Endometrial microvascular endothelial cells (primary cell): ENCODE measurements around the gene ABHD10. TPM values are rescaled to one million over a fixed set of nuclear protein-coding genes. Genes with fewer than 3 reads are reported as not detected.

ENCODE experiments used
- in situ Hi-C: cut with HindIII; loops from 2 replicates; pipeline ENCODE4 v1.10.0; 2017; ENCODE audit warnings: low sequenced_read_pairs, low pct_unique_long_range_greater_than_20kb; ENCODE audit errors: inconsistent ontology term
- total RNA-seq: library from RNA; depleted of rRNA; stranded (reverse); fragments of >200 nt; gene quantifications from one replicate; pipeline ENCODE4 v1.2.3, GENCODE V29; 2015; ENCODE audit errors: inconsistent ontology term

The ABHD10 gene
- total RNA-seq, 1 donor from 2014 or later: 37.5 TPM

GRCh38 chr3:111956995-111957734 is 21.7 kb upstream of the ABHD10 start:
- in situ Hi-C loops: loop anchor here (25.0 kb wide), 1 partner anchor 245 kb away; no protein-coding TSS in a partner anchor

- in situ Hi-C loops: loop anchor here (25.0 kb wide), 1 partner anchor 249 kb away; no protein-coding TSS in a partner anchor
These were observed 17.2 kb upstream of the ABHD10 start for GRCh38 chr3:111961461-111962164.

- in situ Hi-C loops: loop anchor here (25.0 kb wide), 1 partner anchor 251 kb away; no protein-coding TSS in a partner anchor
These were observed 15.4 kb upstream of the ABHD10 start for GRCh38 chr3:111963424-111963823.

DNA sequence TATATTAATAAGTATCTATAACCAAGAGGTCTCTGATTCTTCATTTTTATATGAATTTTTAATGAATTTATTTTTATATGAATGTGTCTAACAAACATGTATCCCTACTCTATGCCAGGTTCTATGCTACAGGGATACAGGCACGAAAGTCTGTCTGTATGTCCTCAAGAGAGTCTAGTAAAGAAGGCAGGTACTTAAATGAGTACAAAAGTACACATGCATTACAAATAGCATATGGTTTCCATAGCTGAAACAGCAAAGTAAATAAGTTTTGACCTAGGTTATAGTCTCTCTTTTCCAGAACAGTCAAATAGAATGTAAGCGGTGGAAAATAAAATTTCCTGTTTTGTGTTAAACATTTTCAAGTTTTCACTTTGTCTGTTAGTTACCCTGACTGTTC is 13.3 kb upstream of the ABHD10 start:
- in situ Hi-C loops: loop anchor here (25.0 kb wide), 1 partner anchor 253 kb away; no protein-coding TSS in a partner anchor

DNA sequence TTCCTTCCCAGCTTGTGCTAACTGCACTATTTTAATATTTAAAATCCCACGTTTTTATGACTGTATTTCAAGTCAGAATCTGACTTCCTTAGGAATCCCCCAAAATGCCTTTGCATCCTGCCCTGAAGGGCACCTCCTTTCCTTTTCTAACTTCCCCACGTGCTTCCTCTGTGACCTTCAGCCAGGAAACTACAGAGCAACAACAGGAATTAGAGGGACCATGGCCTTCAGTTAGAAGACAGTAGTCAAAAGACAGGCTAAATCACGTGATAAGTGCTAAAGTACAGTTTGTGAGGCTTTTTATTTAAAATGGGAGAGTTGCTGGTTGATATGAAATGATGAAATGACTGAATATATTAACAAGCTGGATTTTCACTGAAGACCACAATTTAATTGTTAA is 11.8 kb upstream of the ABHD10 start:
- in situ Hi-C loops: loop anchor here (25.0 kb wide), 1 partner anchor 255 kb away; no protein-coding TSS in a partner anchor

- in situ Hi-C loops: loop anchor here (25.0 kb wide), 1 partner anchor 255 kb away; no protein-coding TSS in a partner anchor
These were observed 11.1 kb upstream of the ABHD10 start for GRCh38 chr3:111967651-111968274.

DNA sequence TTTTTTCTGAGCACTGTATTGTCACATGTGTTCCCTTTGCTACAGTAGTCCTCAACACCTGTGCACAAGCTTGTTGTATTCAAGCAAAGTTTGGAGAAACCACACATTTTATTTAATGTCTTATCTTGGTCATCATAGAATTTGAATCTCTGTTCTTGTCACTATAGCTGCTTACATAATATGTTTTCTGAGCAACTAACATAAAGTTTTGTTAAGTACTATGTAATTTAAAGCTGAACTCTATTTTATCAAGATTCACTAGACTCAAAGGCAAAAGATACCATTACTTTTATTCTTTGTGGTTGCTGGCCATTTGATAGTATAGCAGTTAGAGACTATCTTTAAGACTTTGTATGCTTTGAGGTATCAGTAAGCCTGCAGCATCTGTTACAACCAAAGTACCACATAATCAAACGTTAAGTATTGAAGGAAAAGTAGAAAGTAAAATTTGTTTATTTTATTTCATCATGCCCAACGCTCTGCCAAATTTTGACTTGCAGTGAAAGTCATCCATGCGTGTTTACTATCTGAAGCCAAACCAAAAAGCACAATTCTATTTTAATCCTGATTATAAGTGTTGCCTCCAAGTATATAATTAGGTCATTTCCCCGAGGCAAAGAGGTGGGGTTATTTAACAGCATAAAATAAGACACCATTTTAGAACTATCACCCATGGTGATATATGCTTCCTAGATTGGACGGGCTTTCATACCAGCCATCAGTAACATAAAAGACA is 10.3 kb upstream of the ABHD10 start:
- in situ Hi-C loops: loop anchor here (25.0 kb wide), 1 partner anchor 256 kb away; no protein-coding TSS in a partner anchor

DNA sequence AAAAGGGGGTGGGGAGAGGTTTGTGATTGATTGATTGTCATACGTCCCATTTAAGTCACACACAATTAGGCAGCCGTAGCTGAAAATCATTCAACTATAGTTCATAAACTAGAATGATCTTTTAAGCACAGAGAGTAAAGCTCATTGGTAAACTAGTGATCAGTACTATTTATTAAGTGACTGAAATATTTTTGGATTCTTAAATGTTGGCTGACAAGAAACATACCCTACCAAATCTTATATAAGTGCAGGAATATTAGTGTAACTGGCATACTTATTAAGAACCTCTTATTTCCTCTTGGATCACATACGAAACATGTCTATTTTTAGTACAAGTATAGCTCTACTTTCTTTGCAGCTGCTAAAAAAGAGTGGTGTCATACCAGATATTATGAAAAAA is 8.4 kb upstream of the ABHD10 start:
- in situ Hi-C loops: loop anchor here (25.0 kb wide), 1 partner anchor 258 kb away; no protein-coding TSS in a partner anchor

- in situ Hi-C loops: loop anchor here (25.0 kb wide), 1 partner anchor 259 kb away; no protein-coding TSS in a partner anchor
These were observed 7.2 kb upstream of the ABHD10 start for GRCh38 chr3:111971533-111972130.

DNA sequence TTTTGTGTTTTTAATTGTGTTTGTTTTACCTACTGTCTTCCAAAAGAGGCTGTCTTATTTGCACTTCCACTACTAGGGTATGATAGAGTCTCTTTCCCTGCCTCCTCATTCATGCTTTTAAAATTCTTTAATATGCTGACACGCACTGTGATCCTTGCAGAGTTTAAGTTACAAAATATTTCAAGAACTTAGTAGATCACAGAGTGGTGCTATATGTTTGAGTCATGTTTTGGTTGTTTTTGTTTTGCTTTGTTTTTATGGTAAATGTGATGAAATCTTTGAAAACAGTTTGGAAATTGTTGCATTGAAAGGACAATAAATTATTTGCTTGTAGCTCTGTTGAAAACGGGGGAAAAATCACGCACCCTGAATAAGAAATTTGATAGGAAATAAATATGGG is 5.9 kb upstream of the ABHD10 start:
- in situ Hi-C loops: loop anchor here (25.0 kb wide), 1 partner anchor 261 kb away; no protein-coding TSS in a partner anchor

GRCh38 chr3:111975131-111975530 is 3.7 kb upstream of the ABHD10 start:
- in situ Hi-C loops: no loop called here

- in situ Hi-C loops: no loop called here
These were observed 2.6 kb upstream of the ABHD10 start for GRCh38 chr3:111976254-111976653.

DNA sequence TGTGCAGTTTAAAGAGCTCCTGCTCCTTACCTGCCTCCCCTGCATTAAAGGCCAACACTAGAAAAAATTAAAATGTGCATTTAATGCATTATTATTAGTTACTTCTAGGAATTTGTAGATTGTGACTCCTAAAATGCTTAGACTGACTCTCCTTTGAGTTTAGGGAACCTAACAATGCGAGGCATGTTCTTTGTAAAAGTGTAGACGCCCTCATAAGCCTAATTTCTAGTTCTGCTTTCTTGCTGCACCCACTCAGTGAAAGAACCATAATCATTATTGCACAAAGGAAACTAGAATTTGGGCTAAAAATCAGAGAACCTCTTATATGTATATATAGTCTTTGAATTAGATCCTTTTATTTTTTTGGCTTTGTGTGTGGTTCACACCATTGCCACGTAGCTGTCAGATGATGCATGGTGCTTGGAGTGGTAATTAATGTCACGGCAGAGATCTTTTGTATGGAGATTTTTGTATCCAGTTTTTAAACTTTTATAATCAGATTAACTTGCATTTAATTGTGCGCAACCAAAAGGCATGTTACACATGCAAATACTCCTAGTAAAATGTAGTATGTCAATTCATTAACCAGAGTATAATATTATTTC is 710 bp downstream of the ABHD10 start:
- in situ Hi-C loops: no loop called here

DNA sequence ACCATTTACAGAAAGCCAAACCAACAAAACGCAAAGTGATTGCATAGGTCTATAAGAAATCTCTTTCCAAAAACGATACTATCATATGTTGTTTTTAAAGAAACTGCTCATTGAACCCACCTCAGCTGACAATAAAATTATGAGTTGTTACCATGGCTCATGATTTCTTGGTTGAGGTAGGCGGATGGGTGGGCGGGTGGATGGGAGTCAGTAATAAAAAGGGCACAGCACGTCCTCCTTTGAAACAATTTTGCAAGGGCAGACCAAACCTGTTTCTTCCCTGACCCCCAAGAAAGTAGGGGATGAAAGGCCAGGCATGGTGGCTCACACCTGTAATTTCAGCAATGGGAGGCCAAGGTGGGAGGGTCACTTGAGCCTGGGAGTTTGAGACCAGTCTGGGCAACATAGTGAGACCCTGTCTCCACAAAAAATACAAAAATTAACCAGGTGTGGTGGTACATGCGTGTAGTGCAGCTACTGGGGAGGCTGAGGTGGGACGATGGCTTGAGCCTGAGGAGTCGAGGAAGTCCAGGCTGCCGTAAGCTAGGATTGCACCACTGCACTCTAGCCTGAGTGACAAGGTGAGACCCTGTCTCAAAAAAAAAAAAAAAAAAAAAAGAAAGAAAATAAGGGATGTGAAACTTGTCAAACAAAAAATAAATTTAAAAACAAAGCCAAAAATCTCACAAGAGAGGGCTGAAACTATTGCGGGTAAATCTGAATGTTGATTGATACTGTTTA is 2.1 kb downstream of the ABHD10 start:
- in situ Hi-C loops: no loop called here

DNA sequence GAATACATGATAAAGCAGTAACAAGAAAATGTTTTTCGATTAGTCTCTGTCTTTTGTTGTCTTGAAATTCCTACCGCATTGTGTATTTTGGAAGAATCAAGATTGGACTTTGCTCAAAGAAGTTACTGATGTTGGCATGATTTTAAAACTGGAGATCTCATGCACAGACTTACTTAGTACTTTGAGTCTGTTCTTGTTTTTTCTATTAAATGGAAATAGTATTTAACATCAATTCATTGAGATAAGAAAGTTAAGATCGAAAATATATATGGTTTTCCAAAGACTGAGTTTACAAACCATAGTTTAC is 2.6 kb downstream of the ABHD10 start:
- in situ Hi-C loops: no loop called here

DNA sequence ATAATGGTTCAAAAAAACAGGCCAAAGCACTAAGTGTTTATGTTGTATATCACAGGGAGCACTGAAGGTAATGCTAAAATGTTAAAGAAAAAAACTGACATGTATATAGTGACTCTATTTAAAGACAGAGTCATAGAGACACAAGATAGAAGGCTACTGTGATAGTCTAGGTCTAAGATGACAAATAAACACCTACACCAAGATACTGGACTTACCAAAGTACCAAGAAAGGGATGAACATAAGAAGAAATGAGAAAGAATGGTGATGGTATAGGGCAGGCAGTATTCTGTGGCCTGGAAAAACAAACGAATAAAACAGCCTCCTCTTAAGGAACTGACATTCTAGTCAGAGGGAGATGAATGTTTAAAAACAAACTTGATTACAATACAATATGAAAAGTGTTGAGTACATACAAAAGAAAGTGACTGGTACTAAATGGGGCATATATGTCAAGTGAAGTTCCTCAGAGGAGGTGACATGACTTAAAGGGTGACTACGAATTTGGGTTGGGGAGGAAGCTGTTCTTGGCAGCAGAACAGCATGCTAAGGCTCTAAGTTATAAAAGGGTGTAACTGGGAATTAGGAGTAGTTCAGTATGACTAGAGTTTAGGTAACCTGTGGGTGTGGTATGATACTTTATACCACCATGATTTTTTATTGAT is 5.9 kb downstream of the ABHD10 start:
- in situ Hi-C loops: no loop called here

- in situ Hi-C loops: no loop called here
These were observed 8.0 kb downstream of the ABHD10 start for GRCh38 chr3:111986800-111987199.
